Ovary (tissue), 3 donors: ENCODE results near the gene COX4I2.

ENCODE experiments used
- POLR2A ChIP-seq: fragments of 450-650 bp; IDR thresholded peaks from one replicate; pipeline ENCODE4 v1.6.1; 2017; ENCODE audit warnings: antibody characterized with exemption, mild to moderate bottlenecking, moderate library complexity
- TF ChIP-seq, protein P1 (sequence below), 3 donors: fragments of 450-650 bp in 2 of 3; fragments of 200-600 bp in 1 of 3; IDR thresholded peaks; one replicate each; pipeline versions ENCODE4 v1.5.1 to v1.8.0; 2016 to 2022; ENCODE audit warnings: antibody characterized with exemption in 3 of 3, mild to moderate bottlenecking in 1 of 3
- donor health status: DM: no; HTN: no; CAD: no.

DNA sequence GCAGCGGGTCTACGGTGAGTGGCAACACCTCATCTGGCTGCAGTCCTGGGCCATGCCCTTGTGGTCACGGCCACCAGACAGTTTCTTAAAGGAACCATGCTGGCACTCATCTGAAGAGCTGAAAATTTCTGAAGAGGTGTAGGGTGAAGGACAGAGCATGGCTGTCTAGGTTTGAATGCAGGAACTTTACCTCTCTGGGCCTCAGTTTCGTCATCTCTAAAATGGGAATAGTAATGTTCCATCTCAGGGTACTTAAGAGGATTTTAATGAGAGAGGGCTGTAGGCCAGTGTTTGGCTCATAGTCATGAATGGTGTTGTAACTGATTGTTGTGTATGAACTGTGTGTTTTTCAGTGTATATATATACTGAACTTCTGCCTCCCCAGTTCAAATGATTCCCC, 5.8 kb downstream of the COX4I2 start:
- TF ChIP-seq, protein P1, sequence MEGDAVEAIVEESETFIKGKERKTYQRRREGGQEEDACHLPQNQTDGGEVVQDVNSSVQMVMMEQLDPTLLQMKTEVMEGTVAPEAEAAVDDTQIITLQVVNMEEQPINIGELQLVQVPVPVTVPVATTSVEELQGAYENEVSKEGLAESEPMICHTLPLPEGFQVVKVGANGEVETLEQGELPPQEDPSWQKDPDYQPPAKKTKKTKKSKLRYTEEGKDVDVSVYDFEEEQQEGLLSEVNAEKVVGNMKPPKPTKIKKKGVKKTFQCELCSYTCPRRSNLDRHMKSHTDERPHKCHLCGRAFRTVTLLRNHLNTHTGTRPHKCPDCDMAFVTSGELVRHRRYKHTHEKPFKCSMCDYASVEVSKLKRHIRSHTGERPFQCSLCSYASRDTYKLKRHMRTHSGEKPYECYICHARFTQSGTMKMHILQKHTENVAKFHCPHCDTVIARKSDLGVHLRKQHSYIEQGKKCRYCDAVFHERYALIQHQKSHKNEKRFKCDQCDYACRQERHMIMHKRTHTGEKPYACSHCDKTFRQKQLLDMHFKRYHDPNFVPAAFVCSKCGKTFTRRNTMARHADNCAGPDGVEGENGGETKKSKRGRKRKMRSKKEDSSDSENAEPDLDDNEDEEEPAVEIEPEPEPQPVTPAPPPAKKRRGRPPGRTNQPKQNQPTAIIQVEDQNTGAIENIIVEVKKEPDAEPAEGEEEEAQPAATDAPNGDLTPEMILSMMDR (IDR thresholded peaks at IDR 0.05), result no peak
- TF ChIP-seq POLR2A, result no peak
